Left renal pelvis (tissue), 4 donors: ENCODE data around the gene CCDC180. TPM values are rescaled to one million over a fixed set of nuclear protein-coding genes. Genes with fewer than 3 reads are reported as not detected.
A peak's percentile ranks its signal among the peaks of the same experiment; 100 is the strongest.
"Not testable (repeated sequence)": the region's sequence is repeated elsewhere in the genome, so short reads cannot be mapped to it uniquely, and the experiment has no call there.

Source experiments
- DNase-seq, 4 donors: peaks; one replicate each; pipeline ENCODE4 v3.0.0-alpha.2; 2013; ENCODE audit warnings: low read depth in 4 of 4, low spot score in 3 of 4
- polyA plus RNA-seq, 4 donors: library from polyadenylated mRNA; unstranded; fragments of 120-200 nt; gene quantifications; one replicate each; pipeline ENCODE4 v1.2.1, GENCODE V29; 2013; ENCODE audit not compliant: insufficient read length in 4 of 4

The CCDC180 gene
- polyA plus RNA-seq: 10 to 100 TPM in 2 of 4 donors, 1 to 10 TPM in 2; 8.6 to 30.7 (median 13.0) TPM

DNA sequence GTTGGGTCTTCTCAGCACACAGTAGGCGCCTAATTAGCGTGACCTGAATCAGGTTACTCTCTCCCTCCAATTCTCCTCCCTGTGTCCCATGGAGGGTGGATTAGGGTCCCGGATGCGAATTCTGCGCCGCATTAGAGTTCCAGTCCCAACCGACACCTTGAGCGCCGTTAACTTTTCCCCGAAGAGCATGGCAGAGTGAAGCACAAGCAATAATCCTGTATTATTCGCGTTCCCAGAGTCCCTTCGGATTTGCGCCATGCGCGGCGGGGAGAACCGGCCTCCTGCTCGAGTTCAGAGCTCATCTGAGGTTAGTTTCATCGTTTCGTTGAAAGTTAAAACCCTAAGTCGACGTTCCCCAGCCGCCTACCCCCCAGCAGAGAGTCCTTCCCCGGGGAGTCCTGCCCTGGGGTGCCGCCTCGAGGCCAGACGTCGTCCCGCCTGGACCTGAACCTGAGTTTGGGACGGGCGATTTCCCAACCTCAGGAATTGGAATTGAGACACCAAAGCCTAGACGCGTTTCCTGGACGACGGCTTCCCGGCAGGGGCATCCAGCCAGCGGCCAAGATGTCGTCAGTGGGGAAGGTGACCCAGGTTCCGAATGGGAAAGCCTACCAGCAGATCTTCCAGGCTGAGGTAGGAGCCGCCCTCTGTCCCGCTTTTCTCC, at the start of gene CCDC180:
CCDC180 (plus strand) TSS at position 160 of the 664 bp plus-strand sequence; CDS start at position 565, 405 bp downstream.
- peak in 1 of 4 donors; percentile 8 for DNase-seq

DNA sequence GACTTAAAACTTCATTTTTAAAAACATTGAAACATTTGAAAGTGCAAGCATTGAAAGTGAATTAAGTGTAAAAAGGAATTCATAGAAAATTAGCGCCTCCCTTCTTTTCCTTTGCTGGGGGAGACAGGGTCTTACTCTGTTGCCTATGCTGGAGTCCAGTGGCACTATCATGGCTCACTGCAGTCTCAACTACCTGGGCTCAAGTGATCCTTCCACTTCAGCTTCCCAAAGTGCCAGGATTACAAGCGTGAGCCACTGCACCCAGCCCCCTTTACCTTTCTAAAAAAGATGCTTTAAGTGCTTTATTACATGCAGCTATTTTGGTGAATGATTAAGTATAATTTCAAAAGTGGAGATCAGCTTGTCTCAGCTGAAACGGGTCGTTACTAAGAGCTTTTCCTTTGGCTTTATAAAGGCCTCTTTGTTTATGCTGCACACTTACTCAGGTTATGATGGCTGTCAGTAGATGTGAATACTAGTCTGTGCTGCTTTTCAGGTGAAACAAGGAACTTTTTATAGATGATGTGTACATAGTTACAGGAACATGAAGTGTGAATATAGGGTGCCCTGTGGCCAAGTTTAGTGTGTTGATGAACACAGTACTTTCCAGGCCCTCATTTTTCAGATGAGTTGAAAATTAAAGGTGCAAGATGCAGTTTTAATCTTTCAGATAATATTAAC, 47.5 kb upstream of the CCDC180 start:
- not testable (repeated sequence) for DNase-seq

DNA sequence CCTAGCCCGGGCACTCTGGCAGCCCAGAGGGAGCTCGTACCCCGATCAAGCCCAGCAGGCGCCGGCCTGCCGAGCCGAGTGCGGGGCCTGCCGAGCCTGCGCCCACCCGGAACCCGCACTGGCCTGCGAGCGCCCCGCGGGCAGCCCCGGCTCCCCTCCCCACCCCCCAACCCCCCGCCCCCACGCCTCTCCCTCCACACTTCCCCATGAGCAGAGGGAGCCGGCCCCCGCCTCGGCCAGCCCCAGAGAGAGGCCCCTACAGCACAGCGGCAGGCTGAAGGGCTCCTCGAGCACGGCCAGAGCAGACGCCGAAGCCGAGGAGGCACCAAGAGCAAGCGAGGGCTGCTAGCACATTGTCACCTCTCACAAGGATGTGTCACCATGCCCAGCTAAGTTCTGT, 36.2 kb upstream of the CCDC180 start:
- no peak for DNase-seq

DNA sequence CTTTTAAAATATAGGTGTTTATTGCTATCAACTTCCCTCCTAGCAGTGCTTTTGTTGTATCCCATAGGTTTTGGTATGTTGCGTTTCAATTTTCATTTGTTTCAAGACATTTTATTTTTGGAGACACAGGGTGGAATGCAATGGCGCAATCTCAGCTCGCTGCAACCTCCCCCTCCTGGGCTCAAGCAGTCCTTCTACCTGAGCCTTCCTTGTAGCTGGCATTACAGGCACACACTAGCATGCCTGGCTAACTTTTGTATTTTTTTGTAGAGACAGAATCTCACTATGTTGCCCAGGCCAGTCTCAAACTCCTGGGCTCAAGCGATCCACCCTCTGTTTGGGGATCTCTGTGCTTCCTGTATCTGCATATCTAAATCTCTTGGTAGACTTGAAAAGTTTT, 35.4 kb upstream of the CCDC180 start:
- no peak for DNase-seq

DNA sequence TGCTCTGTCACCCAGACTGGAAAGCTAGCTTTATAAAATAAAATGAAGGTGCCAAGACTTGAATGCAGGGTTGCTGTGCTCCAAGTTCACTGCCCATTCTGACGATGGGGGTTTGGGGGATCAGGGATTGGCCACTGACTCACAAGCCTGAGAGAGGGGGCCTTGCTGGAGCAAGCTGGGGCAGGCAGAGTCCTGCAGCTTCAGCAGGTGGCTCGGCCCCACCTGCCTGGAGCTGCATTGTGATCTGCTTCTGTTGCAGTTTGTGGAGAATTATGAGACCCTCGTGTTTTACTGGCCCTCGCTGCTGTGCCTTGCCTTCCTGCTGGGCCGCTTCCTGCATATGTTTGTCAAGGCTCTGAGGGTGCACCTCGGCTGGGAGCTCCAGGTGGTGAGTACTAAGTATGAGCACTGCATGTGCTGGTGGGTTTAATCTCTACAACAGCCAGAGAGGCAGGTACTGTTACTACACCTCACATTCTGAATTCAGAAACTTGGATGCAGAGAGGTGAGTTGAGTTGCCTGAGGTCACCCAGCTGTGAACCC, 31.1 kb upstream of the CCDC180 start:
- no peak for DNase-seq

DNA sequence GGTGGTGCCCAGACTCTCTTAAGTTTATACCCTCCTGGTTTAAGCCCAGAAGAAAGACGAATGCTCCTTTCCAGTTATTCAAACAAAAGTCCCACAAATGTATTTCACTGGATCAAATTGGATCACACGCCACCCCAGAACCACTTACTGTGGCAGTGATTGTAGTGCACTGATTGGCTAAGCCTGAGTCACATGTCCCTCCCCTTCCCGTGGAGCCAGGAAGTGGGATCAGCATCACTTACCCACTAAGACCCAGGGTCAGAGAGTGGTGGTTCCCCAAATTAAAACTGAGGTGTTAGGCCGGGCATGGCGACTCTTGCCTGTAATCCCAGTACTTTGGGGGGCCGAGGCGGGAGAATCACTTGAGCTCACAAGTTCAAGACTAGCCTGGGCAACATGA, 29.5 kb upstream of the CCDC180 start:
- no peak for DNase-seq

DNA sequence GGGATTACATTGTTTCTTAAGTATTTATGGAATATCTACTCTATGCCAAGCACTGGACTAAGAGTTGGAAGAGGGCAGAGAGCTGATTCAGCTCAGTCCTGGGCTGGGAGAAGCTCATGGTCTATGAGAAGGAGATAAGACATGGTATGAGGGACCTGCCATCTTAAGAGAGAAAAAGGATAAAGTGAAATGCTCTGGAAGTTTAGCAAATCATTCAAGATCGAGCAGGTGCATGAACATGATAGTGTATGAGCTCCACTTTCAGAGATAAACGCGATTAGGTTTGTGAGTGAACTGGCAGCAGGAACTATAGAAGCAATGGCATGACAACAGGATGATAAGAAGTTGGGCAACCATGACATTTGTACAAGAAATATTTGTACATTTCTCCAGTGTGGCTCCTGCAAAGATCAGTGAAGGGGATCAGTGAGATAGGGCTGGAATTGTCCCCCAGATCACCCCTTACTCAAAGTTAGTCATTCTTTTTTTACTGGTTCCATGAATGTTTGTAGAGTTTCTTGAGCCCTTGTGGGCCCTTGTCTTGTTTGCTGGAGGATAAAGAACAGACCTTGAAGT, 26.6 kb upstream of the CCDC180 start:
- DNase-seq: no peak

DNA sequence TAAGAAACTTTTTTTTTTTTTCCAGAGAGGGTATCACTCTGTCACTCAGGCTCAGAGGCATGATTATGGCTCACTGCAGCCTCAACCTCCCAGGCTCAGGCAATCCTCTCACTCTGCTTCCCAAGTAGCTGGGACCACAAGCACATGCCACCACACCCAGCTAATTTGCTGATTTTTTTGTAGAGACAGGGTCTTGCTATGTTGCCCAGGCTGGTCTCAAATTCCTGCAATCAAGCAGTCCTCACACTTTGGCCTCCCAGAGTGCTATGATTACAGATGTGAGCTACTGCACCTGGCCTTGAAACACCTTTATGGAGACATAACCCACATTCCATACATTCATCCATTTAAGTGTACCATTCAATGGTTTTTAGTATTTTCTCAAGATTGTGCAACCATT, 23.7 kb upstream of the CCDC180 start:
- DNase-seq: no peak

DNA sequence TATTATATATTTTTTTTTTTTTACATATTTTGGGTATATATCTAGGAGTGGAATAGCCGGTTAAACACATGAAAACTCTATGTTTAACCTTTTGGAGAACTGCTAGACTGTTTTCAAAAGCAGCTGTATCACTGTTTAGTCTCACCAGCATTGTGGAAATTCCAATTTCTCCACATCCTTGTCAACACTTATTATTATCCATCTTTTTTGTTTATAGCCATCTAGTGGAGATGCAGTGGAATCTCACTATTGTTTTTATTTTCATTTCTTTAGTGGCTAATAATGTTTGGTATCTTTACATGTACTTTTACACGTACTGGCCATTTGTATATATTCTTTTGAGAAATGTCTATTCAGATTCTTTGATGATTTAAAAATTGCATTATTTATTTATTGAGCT, 22.7 kb upstream of the CCDC180 start:
- no peak for DNase-seq

DNA sequence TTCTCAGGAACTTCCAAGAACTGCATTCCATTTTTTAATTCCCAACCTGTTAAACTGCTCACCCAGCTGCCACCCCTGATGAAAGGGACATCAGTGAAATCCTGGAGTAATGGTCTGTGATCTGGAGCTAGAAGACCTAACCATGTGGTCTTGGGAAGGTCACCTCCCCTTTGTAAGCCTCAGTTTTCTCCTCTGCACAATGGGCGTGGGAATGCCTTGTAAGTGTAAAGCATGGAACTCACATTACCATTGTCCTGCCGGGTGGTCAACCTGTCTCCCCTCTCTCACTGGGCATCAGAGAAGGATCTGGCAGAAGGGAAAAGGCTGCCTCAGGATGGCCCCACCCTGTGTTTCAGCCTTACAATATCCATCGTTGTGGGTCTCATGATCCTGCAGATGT, 15.3 kb upstream of the CCDC180 start:
- no peak for DNase-seq

DNA sequence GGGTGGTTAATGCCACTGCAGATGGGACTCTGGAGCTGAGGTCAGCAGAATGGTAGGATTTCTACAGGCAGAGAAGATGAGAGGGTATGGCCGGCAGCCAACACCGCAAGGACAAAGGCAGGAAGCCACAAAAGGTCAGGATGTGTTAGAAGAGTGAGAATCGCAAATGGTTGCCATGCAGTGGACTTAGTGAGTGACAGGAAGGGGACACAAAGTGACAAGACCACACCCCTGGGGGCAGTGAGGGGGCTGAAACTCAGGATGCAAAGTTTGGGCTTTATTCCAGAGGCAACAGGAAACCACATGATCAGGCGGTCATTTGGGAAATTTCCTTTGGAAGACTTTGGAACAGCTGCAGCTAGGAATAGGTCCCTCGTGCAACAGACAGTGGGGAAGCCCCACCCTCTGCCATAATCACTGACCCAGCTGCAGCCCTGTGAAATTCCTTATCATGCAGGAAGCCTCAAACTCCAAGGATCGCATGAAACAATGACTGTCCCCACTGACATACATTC, 14.2 kb upstream of the CCDC180 start:
- DNase-seq: peak in 1 of 4 donors; percentile 29

DNA sequence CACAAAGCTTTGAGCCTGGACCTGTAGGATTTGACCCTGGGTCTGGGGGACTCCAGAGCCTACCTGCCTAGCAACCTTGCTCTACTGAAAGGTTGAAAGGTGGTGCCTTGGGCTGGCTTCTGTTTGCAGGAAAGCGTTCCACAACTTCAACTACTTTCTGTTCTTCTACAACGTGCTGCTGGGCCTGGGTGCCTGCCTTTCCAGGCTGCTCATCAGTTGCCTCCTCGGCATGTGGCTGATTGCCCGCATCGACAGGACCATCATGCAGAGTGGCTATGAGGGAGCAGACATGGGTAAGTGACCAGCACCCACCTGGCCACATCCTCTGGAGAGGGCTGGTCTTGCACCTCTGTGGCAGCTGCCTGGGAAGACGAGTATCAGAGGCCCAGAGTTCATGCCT, 13.6 kb upstream of the CCDC180 start:
- no peak for DNase-seq

DNA sequence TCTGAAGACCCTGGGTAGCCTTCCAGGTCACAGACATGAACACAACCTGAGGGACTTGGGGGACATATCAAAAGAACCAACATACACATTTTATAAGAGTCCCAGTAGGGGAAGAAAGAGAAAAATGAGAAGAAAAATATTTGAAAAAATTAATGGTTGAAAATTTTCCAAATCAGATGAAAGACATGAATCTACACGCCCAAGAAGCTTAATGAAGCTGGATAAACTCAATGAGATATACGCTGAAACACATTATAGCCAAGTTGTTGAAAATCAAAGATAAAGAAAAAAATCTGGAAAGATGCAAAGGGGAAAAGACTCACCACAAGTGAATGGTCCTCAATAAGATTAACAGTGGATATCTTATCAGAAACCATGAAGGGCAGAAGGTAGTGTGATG, 9.6 kb upstream of the CCDC180 start:
- DNase-seq: no peak

DNA sequence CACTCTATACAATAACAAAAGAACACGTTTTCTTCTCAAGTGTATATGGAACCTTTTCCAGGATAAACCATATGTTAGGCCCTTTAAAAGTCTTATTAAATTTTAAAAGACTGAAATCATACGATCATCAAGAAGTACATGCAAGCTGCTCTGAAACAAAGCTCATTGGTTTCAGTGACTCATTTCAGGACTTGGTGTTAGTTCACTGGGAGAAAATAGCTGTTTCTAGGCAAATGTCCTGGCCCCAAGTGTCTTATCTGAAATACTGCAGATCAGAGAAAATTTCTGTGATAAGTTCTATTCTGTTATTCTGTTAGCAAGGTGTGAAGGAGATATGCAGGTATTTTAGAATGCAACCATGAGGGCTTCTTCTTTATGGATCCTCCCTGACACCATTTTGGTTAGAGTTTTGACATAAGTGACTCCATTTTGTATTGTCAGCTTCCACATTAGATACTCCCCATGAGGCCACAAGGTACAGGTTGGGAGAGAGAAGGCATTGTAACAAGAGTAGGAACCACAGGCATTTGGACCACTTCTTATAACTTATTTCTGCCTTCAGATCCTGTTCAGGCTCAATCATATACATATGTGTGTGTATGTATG, 7.5 kb upstream of the CCDC180 start:
- no peak for DNase-seq

DNA sequence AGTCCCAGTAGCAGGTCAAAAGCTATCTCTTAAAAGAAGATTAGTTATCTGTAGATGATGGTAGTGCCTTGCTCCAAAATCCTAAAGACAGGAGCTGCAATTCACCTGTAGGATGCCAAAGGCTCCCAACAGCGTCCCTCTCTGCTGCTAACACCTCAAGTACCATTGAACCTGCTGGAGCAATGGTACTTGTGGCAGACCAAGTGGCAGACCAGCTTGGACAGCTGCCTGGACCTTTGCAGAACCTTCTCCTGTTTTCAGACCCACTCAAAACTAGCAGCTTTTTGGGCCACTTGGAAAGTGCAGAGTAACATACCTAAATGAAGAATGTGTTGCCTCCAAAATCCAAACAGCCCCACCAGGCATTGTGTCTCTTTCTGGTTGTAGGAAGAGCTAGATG, 6.9 kb upstream of the CCDC180 start:
- no peak for DNase-seq

DNA sequence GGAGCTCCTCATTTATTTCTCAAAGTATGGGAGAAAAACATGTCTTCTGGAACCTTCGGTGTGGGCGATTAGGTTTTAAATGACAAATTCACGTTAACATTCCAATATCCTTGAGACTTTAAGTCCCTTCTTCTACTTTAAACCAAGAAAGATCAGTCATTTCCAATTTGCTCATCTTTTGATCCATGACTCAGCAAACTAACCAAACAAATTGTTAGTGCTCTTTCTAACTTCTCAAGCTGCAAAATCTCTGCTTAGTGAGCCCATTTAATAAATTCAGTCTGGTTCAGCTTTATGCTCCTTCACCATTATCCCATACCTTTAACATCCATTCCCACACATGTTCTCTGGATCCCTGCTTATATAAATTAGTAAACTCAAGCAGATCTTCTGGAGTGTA, 5.5 kb upstream of the CCDC180 start:
- DNase-seq: no peak

DNA sequence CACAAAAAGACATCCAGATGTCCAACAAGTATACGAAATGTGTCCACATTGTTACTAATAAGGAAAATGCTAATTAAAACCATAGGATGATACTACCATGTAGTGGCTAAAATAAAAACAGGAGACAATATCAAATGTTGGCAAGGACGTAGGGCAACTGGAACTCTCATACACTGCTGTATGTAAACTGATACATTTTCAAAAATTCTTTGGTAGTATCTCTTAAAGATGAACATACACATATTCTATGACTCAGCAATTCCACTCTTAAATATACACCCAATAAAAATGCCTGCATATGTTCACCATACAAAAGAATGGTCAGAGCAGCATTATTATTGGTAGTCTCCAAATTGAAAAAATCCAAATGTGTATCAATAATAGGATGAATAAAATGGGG, 2.9 kb upstream of the CCDC180 start:
- no peak for DNase-seq

DNA sequence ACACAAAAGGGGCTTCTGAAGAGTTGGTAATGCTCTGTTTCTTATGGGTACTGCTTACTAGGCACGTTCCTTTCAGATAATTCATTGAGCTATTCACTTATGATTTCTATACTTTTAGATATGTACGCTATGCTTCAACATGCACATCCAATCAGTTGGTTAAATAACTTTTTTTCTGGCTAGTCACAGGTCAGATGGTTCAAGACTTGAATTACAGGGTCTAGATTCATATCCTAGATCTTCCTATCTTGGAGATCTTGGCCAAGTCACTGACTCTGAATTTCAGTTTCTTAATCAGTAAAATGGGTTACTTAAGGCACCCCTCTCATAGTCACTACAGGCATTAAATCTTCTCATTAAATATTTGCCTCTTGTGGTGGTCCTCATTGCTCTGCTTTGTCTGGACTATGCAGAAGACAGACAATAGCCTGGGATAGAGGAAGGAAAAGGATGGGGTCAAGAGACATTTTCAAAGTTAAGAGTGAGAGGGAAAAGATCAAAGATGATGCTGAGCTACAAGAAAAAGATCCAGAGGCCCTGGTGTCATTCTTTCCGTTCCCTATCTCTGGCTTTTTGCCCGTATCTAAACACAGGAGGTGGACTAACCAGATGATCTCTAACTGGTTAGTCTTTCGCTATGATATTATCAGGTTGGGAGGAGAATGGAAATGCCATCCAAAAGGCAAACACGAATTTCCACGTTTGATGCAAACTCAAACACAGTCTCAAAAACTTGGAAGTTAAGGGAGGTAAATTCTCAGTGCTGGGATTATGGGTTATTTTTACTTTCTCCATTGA, 1.8 kb upstream of the CCDC180 start:
- no peak for DNase-seq

DNA sequence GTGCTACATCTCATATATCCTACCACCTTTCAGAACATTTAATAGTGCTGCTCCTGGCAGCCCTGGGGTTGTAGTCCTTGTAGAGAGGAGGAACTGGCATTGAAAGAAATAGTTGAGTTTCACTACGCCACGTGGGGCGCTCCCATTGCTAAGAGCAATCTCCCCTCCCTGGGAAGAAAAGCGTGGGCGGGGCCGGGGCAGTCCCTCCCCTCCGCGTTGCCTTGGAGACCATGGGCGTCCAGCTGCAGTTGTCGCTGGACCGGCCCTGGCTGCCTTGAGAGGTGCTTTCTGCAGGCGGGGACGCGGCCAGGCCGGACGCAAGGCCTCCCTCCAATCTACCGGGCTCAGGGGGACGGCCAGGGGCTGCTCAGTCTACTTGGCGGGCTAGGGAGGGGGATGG, 368 bp upstream of the CCDC180 start:
- peak; percentile 66 to 82 (median 72) for DNase-seq

DNA sequence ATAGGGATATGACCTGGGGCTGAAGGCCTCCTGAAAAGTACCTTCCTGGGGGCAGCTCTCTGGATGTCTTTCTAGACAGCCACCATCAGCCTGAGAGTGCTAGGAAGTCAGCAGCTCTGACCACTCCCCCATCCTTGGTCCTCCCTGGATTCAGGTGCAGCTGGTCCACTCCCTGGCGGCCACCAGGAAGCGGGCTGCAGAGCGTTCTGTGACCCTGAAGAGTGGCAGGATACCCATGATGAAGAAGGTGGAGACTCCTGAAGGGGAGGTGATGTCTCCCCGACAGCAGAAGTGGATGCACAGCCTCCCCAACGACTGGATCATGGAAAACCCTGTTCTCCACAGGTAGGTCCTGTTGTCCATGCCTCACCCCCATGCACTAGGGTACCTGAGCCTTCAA, 1.8 kb downstream of the CCDC180 start:
- DNase-seq: no peak
